GM23248 (cell line): ENCODE results near the gene GNLY. TPM values are rescaled to one million over a fixed set of nuclear protein-coding genes. Genes with fewer than 3 reads are reported as not detected.
A peak's percentile ranks its signal among the peaks of the same experiment; 100 is the strongest.

ENCODE experiments used
- DNase-seq: peaks from one replicate; pipeline ENCODE4 v3.0.0-alpha.2; 2015
- H2AFZ ChIP-seq: fragments of 200-600 bp; sonication (generic); 2 replicates; pipeline ENCODE4 v1.6.1; 2016; ENCODE audit warnings: antibody characterized with exemption
- H3F3A ChIP-seq: fragments of 200-600 bp; sonication (generic); 2 replicates; pipeline ENCODE4 v1.6.1; 2016; ENCODE audit warnings: mild to moderate bottlenecking, antibody characterized with exemption, mixed run types; ENCODE audit not compliant: insufficient read depth
- H3K27ac ChIP-seq: fragments of 200-600 bp; sonication (generic); 2 replicates; pipeline ENCODE4 v1.5.1; 2016; ENCODE audit warnings: mild to moderate bottlenecking
- H3K27me3 ChIP-seq: fragments of 200-600 bp; sonication (generic); replicated peaks from 2 replicates; pipeline ENCODE4 v1.6.1; 2016; ENCODE audit warnings: mild to moderate bottlenecking; ENCODE audit not compliant: insufficient read depth
- H3K36me3 ChIP-seq: fragments of 200-600 bp; sonication (generic); 2 replicates; pipeline ENCODE4 v1.6.1; 2016; ENCODE audit warnings: low read depth, mild to moderate bottlenecking
- H3K4me1 ChIP-seq: fragments of 200-600 bp; sonication (generic); 2 replicates; pipeline ENCODE4 v1.6.1; 2016; ENCODE audit warnings: mild to moderate bottlenecking; ENCODE audit not compliant: insufficient read depth
- H3K4me2 ChIP-seq: fragments of 200-600 bp; sonication (generic); one replicate; pipeline ENCODE4 v1.6.1; 2016; ENCODE audit warnings: mild to moderate bottlenecking; ENCODE audit not compliant: unreplicated experiment
- H3K4me3 ChIP-seq: fragments of 200-600 bp; sonication (generic); 2 replicates; pipeline ENCODE4 v1.5.1; 2016; ENCODE audit warnings: mild to moderate bottlenecking
- H3K79me2 ChIP-seq: fragments of 200-600 bp; sonication (generic); 2 replicates; pipeline ENCODE4 v1.6.1; 2016; ENCODE audit warnings: mild to moderate bottlenecking; ENCODE audit not compliant: insufficient read depth
- H3K9ac ChIP-seq: fragments of 200-600 bp; sonication (generic); 2 replicates; pipeline ENCODE4 v1.6.1; 2016; ENCODE audit warnings: mild to moderate bottlenecking
- H3K9me2 ChIP-seq: fragments of 200-600 bp; sonication (generic); 2 replicates; pipeline ENCODE4 v1.6.1; 2016; ENCODE audit warnings: mixed run types, mild to moderate bottlenecking, moderate library complexity; ENCODE audit not compliant: insufficient read depth
- H3K9me3 ChIP-seq: fragments of 200-600 bp; sonication (generic); one replicate; pipeline ENCODE4 v1.6.1; 2017; ENCODE audit warnings: low read depth
- H4K20me1 ChIP-seq: fragments of 200-600 bp; sonication (generic); 2 replicates; pipeline ENCODE4 v1.6.0; 2016; ENCODE audit not compliant: insufficient read depth
- EZH2 ChIP-seq: fragments of 200-600 bp; sonication (generic); IDR thresholded peaks from 2 replicates; pipeline ENCODE4 v1.6.1; 2018; ENCODE audit warnings: antibody characterized with exemption, mild to moderate bottlenecking; ENCODE audit not compliant: insufficient read depth, poor library complexity, severe bottlenecking
- EZH2phosphoT487 ChIP-seq: fragments of 200-600 bp; sonication (generic); IDR thresholded peaks from 2 replicates; pipeline ENCODE4 v1.6.1; 2018; ENCODE audit warnings: antibody characterized with exemption, moderate library complexity, mild to moderate bottlenecking, low read depth; ENCODE audit not compliant: insufficient read depth
- WGBS, 2 experiments: methylation state at CpG; one replicate each; pipeline ENCODE4 v1.1.6; 2015 to 2017; ENCODE audit warnings: low lambda C conversion rate in 2 of 2, low coverage in 1 of 2; ENCODE audit errors: missing lambda C conversion rate in 2 of 2; 5-methylcytosine and 5-hydroxymethylcytosine counted together
- in situ Hi-C: fragments of 300-500 bp; cut with MboI; formaldehyde crosslinking; loops from 2 replicates; pipeline ENCODE4 v1.15.0; 2020
- polyA plus RNA-seq: library from polyadenylated mRNA; unstranded; fragments of >200 nt; fragmentation: Nextera tagmentation; extraction: Ambion mirVana; gene quantifications from 2 replicates; pipeline ENCODE4 v1.2.1, GENCODE V29; 2016
- total RNA-seq: library from RNA; depleted of rRNA; stranded (reverse); fragments of >200 nt; shearing (Covaris generic); gene quantifications from 2 replicates; pipeline ENCODE4 v1.2.3, GENCODE V29; 2014

The GNLY gene
- total and polyA plus RNA-seq, 2 experiments from 2014 or later, result not detected

DNA sequence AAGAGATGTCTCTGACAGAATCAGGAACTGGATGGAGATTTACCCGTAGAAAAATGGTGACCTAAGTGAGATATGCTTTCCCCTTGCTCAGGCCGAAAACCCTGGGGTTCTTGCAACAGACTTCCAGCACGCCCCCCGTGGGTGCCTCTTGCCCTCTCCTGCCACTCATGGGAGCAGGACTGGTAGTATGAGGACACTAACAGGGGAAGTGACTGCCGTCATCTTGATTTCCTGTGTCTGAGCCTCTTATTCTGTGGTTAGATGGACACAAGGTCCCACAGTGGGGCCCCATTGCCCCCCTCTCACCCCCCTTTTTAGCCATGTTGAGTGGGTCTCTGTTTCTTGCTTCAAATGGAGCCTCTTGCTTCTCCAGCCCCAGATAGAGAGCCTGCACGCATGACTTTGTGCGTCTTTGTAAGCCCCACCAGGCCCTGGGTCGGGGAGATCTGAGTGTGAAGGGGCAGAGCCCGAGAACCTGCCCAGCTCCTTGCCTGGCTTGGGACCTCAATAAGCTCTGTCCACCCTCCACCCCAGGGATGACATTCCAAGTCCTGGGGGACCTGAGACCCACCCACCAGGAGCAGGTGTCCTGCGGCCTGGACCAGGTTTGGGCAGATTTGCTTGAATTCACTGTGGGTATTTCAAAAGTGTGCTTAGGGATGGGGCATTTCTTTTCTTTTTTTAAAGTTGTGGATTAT is 12.6 kb downstream of the GNLY start:
- H3K27ac ChIP-seq, result no peak overlapping the region
- in situ Hi-C loops, result no loop called here
- no peak overlapping the region for H3K4me3 ChIP-seq
- no peaks in the 10 kb centered on the region for H3K27me3 ChIP-seq
- no peaks in the 10 kb centered on the region for H3K9me2 ChIP-seq
- no peaks in the 10 kb centered on the region for H3K79me2 ChIP-seq
- H3K9me3 ChIP-seq, result no peaks in the 10 kb centered on the region
- peaks cover 29% of the 10 kb centered on the region for H3F3A ChIP-seq
- no peak overlapping the region for H3K9ac ChIP-seq
- WGBS, 2 experiments, result 79 to 81% methylated on average over 10 of the region's 10 CpGs
- no peaks in the 10 kb centered on the region for H4K20me1 ChIP-seq
- H3K4me2 ChIP-seq, result no peak overlapping the region
- DNase-seq, result no peak
- no peak for TF ChIP-seq EZH2phosphoT487
- TF ChIP-seq EZH2, result no peak
- peaks cover 25% of the 10 kb centered on the region for H3K4me1 ChIP-seq
- H2AFZ ChIP-seq, result no peak overlapping the region
- H3K36me3 ChIP-seq, result no peaks in the 10 kb centered on the region

- Histone ChIP-seq H2AFZ (no peak overlapping the region), H3K4me1 (peaks cover 20% of the 10 kb centered on the region), H3K9me2 (no peaks in the 10 kb centered on the region), H3K79me2 (no peaks in the 10 kb centered on the region), H3K27ac (no peak overlapping the region), H3K4me3 (no peak overlapping the region), H3K27me3 (no peaks in the 10 kb centered on the region), H3K36me3 (no peaks in the 10 kb centered on the region), H3K9ac (no peak overlapping the region), H3K4me2 (no peak overlapping the region), H3K9me3 (no peaks in the 10 kb centered on the region), H3F3A (peaks cover 25% of the 10 kb centered on the region), H4K20me1 (no peaks in the 10 kb centered on the region)
- in situ Hi-C loops, result no loop called here
- TF ChIP-seq EZH2phosphoT487, result no peak
- TF ChIP-seq EZH2, result no peak
- DNase-seq, result peak; percentile 90
- WGBS, 2 experiments, result 1% methylated on average over 10 of the region's 10 CpGs
These were observed 13.1 kb downstream of the GNLY start for GRCh38 chr2:85707304-85707703.

DNA sequence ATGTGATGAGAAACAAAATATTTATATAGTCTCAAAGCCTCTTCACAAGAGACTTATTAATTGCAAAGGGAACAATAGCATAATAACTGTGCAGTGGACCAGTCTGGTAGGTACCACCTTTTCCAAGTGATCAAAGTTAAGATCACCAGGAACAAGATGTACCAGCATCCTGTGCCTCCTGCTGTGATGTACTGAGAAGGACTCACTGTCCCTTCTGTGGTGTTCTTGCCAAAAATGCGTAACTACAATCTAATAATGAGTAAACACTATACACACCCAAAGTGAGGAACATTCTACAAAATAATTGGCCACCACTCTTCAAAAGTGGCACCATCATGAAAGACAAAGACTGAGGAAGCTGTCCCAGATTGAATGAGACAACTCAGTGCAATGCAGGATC is 14.5 kb downstream of the GNLY start:
- Histone ChIP-seq H3K36me3 (no peaks in the 10 kb centered on the region), H3K27ac (no peak overlapping the region), H3F3A (0 out of 2 replicates have a peak, but pooled peaks cover 18% of the 10 kb centered on the region), H3K9me3 (no peaks in the 10 kb centered on the region), H2AFZ (no peak overlapping the region), H3K9me2 (no peaks in the 10 kb centered on the region), H3K9ac (no peak overlapping the region), H3K4me2 (no peak overlapping the region), H3K27me3 (no peaks in the 10 kb centered on the region), H4K20me1 (no peaks in the 10 kb centered on the region), H3K4me3 (no peak overlapping the region), H3K79me2 (no peaks in the 10 kb centered on the region), H3K4me1 (peaks cover 19% of the 10 kb centered on the region)
- TF ChIP-seq EZH2 (no peak), EZH2phosphoT487 (no peak)
- WGBS, 2 experiments, result 65 to 70% methylated on average over 1 of the region's 1 CpG
- in situ Hi-C loops, result no loop called here
- DNase-seq, result no peak

DNA sequence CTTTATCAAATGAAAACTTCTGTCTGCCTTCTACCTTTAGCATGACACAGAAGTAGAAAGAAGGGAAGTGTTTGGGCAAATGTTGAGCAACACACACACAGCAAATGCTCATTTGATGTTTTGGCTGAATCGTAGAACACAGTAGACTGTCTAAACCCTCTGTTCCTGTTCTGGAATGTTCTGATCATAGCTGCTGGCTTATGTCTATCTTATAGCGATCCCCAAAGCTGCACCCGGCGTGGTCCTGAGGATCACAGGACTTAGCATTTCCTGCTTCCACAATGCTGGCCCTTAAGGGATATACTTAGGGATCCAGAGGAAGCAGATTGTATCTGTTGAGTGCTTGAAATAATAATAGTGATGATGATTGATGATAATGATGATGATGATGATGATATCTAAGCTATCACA is 15.2 kb downstream of the GNLY start:
- H3F3A ChIP-seq, result 0 out of 2 replicates have a peak, but pooled peaks cover 18% of the 10 kb centered on the region
- H3K4me2 ChIP-seq, result no peak overlapping the region
- no peak overlapping the region for H2AFZ ChIP-seq
- H3K4me1 ChIP-seq, result peaks cover 20% of the 10 kb centered on the region
- 22 to 27% methylated on average over 4 of the region's 4 CpGs for WGBS, 2 experiments
- H3K9me3 ChIP-seq, result no peaks in the 10 kb centered on the region
- DNase-seq, result peak; percentile 46
- no peaks in the 10 kb centered on the region for H3K9me2 ChIP-seq
- H3K4me3 ChIP-seq, result no peak overlapping the region
- H3K27ac ChIP-seq, result no peak overlapping the region
- no peak overlapping the region for H3K9ac ChIP-seq
- H3K79me2 ChIP-seq, result no peaks in the 10 kb centered on the region
- H4K20me1 ChIP-seq, result no peaks in the 10 kb centered on the region
- TF ChIP-seq EZH2, result no peak
- no peak for TF ChIP-seq EZH2phosphoT487
- in situ Hi-C loops, result no loop called here
- H3K36me3 ChIP-seq, result no peaks in the 10 kb centered on the region
- no peaks in the 10 kb centered on the region for H3K27me3 ChIP-seq
